Pancreas (tissue), 10 donors: ENCODE data around the gene PALB2. TPM values are rescaled to one million over a fixed set of nuclear protein-coding genes. Genes with fewer than 3 reads are reported as not detected.

Experiments used
- ATAC-seq, 4 donors: fragments of 200-7000 bp; cut with Tn5 transposase; one replicate each; pipeline versions ENCODE4 v1.8.0 to v1.9.1; 2020; ENCODE audit warnings: mild to moderate bottlenecking in 4 of 4, moderate library complexity in 4 of 4
- DNase-seq, 6 donors: peaks; one replicate each; pipeline ENCODE4 v3.0.0-alpha.2; 2020
- FAIRE-seq: peaks from 2 replicates; lab custom pipeline; 2012; peaks lifted over from hg19 to GRCh38; lab: Jason Lieb, UNC
- H3K27ac ChIP-seq, 4 donors: fragments of 200-600 bp; sonication (generic); 1 replicate in 3 of 4; 2 replicates in 1 of 4; pipeline versions ENCODE4 v1.5.0 to v1.8.0; 2020
- H3K27me3 ChIP-seq, 4 donors: fragments of 200-600 bp; one replicate each; pipeline ENCODE4 v1.8.0; 2021
- H3K36me3 ChIP-seq, 3 donors: fragments of 200-600 bp; sonication (generic) in 1 of 3; one replicate each; pipeline versions ENCODE4 v1.5.0 to v1.8.0; 2020 to 2021
- H3K4me1 ChIP-seq, 3 donors: fragments of 200-600 bp; one replicate each; pipeline ENCODE4 v1.8.0; 2021
- H3K4me3 ChIP-seq, 4 donors: fragments of 200-600 bp; sonication (generic) in 2 of 4; one replicate each; pipeline versions ENCODE4 v1.5.0 to v1.8.0; 2020 to 2021
- H3K9me3 ChIP-seq, 4 donors: fragments of 200-600 bp; one replicate each; pipeline ENCODE4 v1.8.0; 2021
- CTCF ChIP-seq, 4 donors: fragments of 200-600 bp; sonication (generic) in 3 of 4; IDR thresholded peaks; one replicate each; pipeline versions ENCODE4 v1.5.0 to v1.8.0; 2021; ENCODE audit warnings: antibody characterized with exemption in 4 of 4
- WGBS, 2 donors: extraction: QIAGEN DNeasy Blood & Tissue Kit; methylation state at CpG; one replicate each; pipeline ENCODE4 v1.1.7; 2013; 5-methylcytosine and 5-hydroxymethylcytosine counted together
- intact Hi-C, 3 donors: fragments of 100-400 bp; cut with DNase I; formaldehyde crosslinking; loops; one replicate each; pipeline versions ENCODE4 v1.11.1 to v1.14.2; 2022
- polyA plus RNA-seq, 2 donors: library from polyadenylated mRNA; stranded (reverse); fragments of 200-250 nt; gene quantifications; one replicate each; pipeline ENCODE4 v1.2.3, GENCODE V29; 2013
- total RNA-seq, 6 donors: library from RNA; stranded (reverse); fragmentation: NEBNext Ultra II Directional in 4 of 6; extraction: Animal tissue kit (Norgen Biotek cat#: 25700) in 4 of 6; gene quantifications; one replicate each; pipeline versions ENCODE4 v1.2.1 to v1.2.4, GENCODE V29; 2021 to 2023
- donor health status: healthy with polysubstance abuse.
- donor health status: DM: no; HTN: no; CAD: no; lungs with moderate emphysema.
- donor health status: DM: no; HTN: no; CAD: no.
- donor health status: control.
- donor health status: control.
- donor health status: Bipolar disorder and iron deficiency.
- donor health status: DM: yes; HTN: yes; CAD: no.
- donor health status: DM: no; HTN: no; CAD: no.
- donor health status: DM: no; HTN: no; CAD: no.
- donor health status: DM: yes; HTN: yes; CAD: no.

The PALB2 gene
- total and polyA plus RNA-seq, 8 donors: 2.3 to 6.8 (median 4.3) TPM

GRCh38 chr16:23682181-23682580, 41.1 kb upstream of the PALB2 start:
- WGBS, 2 donors: 98 to 100% methylated on average over 1 of the region's 1 CpG
- no peak for FAIRE-seq
- no peak for DNase-seq
- Histone ChIP-seq H3K9me3 (no peaks in the 10 kb centered on the region), H3K4me3 (no peak overlapping the region), H3K27ac (no peak overlapping the region), H3K4me1 (peaks cover 0 to 10% (median 7%) of the 10 kb centered on the region in 3 donors), H3K27me3 (no peaks in the 10 kb centered on the region), H3K36me3 (peaks cover 0 to 3% (median 3%) of the 10 kb centered on the region in 3 donors)
- intact Hi-C loops: no loop called here
- TF ChIP-seq CTCF (IDR thresholded peaks at IDR 0.05): no peak
- no peak for ATAC-seq

GRCh38 chr16:23679986-23680336, 38.9 kb upstream of the PALB2 start:
- no peaks in the 10 kb centered on the region for H3K9me3 ChIP-seq
- no peak for TF ChIP-seq CTCF (IDR thresholded peaks at IDR 0.05)
- ATAC-seq: no peak
- DNase-seq: no peak
- peaks cover 5 to 12% (median 9%) of the 10 kb centered on the region in 3 donors for H3K4me1 ChIP-seq
- H3K4me3 ChIP-seq: no peak overlapping the region
- intact Hi-C loops: no loop called here
- H3K27me3 ChIP-seq: no peaks in the 10 kb centered on the region
- 63 to 74% methylated on average over 6 of the region's 6 CpGs for WGBS, 2 donors
- H3K36me3 ChIP-seq: no peaks in the 10 kb centered on the region
- no peak for FAIRE-seq
- no peak overlapping the region for H3K27ac ChIP-seq

GRCh38 chr16:23679274-23679985, 38.3 kb upstream of the PALB2 start:
- H3K4me1 ChIP-seq: peaks cover 5 to 12% (median 9%) of the 10 kb centered on the region in 3 donors
- H3K9me3 ChIP-seq: no peaks in the 10 kb centered on the region
- H3K36me3 ChIP-seq: no peaks in the 10 kb centered on the region
- 31 to 36% methylated on average over 23 to 24 of the region's 24 CpGs for WGBS, 2 donors
- ATAC-seq (peak in 1 of 4 donors; percentile 17), FAIRE-seq (no peak), DNase-seq (peak in 1 of 6 donors; percentile 63)
- no peaks in the 10 kb centered on the region for H3K27me3 ChIP-seq
- H3K27ac ChIP-seq: no peak overlapping the region
- intact Hi-C loops: no loop called here
- peak overlapping the region in 1 of 4 donors; percentile 48 for H3K4me3 ChIP-seq
- no peak for TF ChIP-seq CTCF (IDR thresholded peaks at IDR 0.05)

- intact Hi-C loops: no loop called here
- Histone ChIP-seq H3K9me3 (no peaks in the 10 kb centered on the region), H3K27me3 (no peaks in the 10 kb centered on the region), H3K4me1 (peaks cover 5 to 12% (median 9%) of the 10 kb centered on the region in 3 donors), H3K36me3 (no peaks in the 10 kb centered on the region), H3K27ac (no peak within 1 kb of the TSS), H3K4me3 (peak within 1 kb of the TSS; percentile 24 to 48 (median 33))
- DNase-seq (peak; percentile 58 to 87 (median 66)), ATAC-seq (peak; percentile 85 to 93 (median 90)), FAIRE-seq (no peak)
- TF ChIP-seq CTCF (IDR thresholded peaks at IDR 0.05): no peak
- 2% methylated on average over 75 of the region's 75 CpGs for WGBS, 2 donors
Measured at GRCh38 chr16:23678430-23679273, 37.5 kb upstream of the PALB2 start, which contains the start of gene PLK1. PLK1 (plus strand) TSS chr16:23678889; CDS start chr16:23678933, 44 bp downstream.
